NCI-H82 treated with DMSO at 0.1 percent for 48 hours (cell line): ENCODE measurements around the gene CPA1.
"Not testable (repeated sequence)": the region's sequence is repeated elsewhere in the genome, so short reads cannot be mapped to it uniquely, and the experiment has no call there.

Source experiments
- DNase-seq: peaks from one replicate; lab custom pipeline; 2025; ENCODE audit not compliant: unreplicated experiment; lab: John Stamatoyannopoulos, UW

The CPA1 gene

DNA sequence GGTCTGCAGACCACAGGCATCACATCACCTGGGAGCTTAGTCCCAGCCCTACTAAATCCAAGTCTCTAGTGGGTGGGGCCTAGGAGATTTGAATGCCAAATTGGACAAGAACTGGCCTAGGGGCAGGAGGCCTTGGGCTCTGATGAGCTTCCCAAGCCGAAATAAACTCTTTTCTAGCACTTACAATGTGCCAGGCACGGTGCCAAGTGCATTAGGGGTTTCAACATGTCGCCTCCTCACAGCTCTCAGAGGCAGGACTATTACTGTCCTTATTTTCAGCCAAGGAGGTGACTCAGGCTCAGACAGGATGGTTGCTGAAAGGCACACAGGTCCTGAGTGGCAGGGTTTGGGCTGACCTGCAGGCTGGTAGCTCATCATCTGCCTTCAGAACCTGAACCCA lies 9.2 kb upstream of the CPA1 start:
- DNase-seq, result no peak

DNA sequence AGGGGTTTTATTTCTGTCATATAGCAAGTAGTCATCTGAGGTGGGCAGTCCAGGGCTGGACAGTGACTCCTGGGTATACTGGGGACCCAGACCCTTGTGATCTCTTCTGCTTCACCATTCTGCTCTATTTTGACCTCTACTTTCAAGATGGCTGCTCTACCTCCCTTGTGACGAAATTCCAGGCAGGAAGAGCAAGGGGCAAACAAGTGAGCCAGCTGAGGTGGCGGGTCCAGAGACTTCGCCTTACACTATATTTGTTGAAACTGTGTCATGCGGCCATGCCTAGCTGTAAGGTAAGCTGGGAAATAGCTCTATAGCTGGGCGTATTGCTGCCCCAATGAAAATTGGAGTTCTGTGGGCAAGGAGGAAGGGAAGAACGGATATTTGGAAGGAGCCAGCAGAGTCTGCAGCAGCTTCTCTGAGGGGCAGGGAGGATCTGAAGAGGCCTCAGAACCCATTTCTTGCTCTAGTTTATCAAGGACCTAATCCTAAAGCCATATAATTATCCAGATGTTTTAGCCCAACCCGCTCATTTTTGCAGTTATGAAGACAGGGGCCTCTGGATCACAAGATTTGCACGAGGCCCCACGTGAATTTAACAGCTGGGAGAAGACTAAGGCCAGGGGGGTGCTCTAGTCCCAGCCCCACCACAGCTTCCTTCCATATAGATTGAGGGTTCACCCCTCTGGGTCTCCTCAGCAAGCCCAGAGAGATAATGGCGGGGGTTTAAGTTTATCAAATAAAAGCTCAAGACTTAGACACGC lies 7.7 kb upstream of the CPA1 start:
- no peak for DNase-seq

DNA sequence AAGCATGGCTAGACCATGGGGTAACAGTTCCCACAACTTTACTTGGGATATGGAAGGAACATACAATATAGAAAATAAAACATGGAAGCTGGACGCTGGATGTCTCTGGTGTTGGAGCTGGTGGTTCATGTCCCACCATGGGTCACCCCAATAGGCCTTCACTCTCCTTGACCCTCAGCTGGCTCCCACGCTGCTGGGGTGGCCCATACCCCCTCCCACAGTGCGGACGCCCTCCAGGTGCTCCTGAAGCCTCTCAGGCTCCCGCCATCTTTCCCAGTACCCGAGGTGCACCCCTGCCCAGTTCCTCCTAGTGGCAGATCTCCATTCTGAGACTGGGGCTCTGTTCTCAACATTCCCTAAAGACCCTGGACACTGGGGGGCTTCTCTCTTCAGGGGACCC lies 5.8 kb upstream of the CPA1 start:
- no peak for DNase-seq

DNA sequence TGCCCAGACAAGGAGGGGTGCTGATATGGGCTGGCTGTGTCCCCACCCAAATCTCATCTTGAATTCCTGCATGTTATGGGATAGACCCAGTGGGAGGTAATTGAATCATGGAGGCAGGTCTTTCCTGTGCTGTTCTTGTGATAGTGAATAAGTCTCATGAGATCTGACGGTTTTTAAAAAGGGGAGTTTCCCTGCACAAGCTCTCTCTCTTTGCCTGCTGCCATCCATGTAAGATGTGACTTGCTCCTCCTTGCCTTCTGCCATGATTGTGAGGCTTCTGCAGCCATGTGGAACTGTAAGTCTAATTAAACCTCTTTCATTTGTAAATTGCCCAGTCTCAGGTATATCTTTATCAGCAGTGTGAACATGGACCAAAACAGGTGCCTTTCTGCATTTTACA lies 3.8 kb upstream of the CPA1 start:
- DNase-seq, result not testable (repeated sequence)

DNA sequence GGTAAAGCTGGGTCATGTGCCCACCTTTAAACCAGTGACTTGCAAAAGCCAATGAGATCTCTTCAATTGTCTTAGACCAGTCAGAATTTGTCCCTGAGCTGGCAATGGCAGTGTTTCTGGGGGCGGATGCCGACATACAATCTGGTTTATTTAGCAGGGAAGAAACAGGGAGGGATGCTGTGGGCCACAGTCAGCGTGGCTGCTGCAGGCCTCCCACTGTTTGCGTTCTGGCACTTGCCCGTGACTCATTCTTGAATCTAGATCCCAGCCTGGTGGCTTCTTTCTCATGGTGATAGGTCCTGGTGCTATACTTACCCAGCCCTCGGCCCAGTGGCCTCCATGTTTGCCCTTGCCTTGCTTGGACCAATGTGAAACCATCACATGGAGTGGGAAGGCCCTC lies 3.1 kb upstream of the CPA1 start:
- DNase-seq, result no peak

DNA sequence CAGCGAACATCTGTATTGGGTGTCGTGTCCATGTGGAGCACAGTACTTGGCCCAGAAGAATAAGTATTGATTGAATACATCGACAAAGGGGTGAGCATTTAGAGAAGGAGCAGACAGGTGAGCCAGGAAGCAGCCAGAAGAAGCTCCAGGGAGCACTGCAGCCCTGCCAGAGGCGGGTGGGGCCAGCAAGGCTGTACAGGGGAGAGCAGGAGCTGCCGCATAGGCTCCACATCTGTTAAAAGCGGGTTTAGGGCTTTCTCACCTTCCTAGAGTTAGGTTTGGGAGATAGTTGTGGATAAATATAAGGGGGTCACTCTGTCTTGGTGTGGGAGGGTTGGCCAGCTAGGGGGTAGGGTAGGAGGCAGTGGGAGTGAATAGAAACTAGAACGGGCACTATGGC lies 1.3 kb upstream of the CPA1 start:
- DNase-seq, result no peak

DNA sequence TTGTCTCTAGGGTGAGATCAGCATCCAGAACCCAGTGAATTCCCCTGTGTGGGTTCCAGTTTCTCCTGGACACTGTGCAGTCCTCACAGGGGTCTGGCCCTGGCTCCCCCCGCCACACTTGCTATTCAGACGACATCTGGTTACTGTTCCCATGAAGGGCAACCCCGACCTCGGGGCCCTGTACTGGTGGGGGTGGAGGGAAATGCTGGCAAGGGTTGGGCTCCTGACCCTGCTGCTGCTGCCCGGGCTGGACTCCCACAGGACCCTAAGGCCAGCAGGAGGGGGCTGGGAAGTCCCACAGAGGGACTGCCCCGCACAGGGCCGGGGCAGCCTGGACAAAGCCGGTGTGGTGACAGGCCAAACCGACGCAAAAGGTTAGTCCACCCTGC lies 768 bp upstream of the CPA1 start:
- DNase-seq, result no peak

DNA sequence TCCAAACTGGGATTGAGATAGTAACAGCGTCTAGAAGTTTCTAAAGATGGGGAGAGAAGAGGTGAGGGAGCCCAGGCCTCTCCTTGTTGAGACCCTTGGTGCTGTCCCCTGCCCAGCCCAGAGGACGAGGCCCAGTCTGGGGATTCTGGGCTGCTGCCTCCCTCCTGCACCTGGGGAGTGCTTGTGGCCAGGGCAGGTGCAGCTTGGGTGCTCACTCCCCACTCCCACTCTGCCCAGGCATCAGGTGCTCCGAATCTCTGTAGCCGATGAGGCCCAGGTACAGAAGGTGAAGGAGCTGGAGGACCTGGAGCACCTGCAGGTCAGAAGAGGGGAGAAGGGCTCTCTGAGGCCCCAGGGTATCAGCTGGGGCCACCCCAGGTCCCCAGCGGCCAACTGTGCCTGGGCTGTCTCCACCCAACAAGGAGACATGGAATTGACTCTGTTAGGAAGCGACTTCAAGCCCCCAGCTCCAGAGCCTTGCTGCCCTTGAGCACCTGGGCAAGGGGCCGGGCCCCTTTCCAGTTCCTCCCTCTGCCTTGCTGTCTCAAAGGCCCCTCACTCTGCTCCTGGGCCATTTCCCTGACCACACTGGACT lies 664 bp downstream of the CPA1 start:
- DNase-seq, result no peak

DNA sequence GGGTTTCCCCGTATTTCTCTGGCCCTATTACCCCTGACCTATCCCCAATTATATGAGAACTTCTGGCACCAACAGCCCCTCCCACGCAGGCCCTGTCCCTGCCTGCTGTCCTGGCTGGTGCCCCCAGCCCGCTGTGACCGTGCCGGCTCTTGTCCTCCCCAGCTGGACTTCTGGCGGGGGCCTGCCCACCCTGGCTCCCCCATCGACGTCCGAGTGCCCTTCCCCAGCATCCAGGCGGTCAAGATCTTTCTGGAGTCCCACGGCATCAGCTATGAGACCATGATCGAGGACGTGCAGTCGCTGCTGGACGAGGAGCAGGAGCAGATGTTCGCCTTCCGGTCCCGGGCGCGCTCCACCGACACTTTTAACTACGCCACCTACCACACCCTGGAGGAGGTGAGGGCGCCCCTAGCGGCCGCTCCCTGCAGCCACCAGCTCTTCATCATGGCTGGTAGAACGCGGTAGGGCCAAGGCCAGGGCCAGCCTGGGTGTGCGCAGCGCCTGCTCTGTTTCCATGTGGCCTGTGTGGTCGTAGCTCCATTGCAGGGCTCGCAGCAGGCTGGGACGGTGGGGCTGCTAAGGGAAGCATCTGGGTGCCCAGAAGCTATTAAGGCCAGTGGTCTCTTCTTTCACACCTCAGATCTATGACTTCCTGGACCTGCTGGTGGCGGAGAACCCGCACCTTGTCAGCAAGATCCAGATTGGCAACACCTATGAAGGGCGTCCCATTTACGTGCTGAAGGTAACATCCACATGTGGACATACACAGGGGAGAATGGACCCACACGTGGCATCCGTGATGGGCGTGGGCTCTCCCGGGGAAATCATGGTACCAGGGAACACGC lies 1.4 kb downstream of the CPA1 start:
- no peak for DNase-seq

DNA sequence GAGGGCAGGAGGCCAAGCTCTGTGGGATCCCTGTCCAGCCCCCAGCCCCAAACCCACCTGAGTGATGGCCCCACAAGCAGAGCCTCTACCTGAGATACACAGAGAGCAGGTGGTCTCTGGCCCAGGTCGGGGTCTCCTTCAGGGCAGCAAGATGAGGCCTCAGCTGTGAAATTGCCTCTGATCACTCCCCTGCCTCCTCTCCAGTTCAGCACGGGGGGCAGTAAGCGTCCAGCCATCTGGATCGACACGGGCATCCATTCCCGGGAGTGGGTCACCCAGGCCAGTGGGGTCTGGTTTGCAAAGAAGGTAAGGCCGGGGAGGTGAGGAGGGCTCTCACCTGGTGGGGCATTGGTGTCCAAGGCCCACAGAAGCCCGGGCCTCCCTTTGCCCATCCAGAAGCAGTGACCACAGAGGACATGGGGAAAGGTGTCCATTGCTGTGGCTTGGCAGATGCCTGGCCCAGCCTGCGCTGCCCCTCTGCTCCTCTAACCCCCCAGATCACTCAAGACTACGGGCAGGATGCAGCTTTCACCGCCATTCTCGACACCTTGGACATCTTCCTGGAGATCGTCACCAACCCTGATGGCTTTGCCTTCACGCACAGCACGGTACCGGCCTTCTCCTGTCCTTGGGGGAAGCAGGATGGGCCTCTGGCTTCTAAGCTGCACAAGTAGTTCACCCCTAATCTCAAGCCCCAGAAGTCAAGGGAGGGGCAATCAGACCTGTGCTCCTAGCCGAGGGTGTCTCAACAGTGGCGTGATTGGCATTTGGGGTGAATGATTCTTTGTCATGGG lies 3.1 kb downstream of the CPA1 start:
- DNase-seq, result no peak

DNA sequence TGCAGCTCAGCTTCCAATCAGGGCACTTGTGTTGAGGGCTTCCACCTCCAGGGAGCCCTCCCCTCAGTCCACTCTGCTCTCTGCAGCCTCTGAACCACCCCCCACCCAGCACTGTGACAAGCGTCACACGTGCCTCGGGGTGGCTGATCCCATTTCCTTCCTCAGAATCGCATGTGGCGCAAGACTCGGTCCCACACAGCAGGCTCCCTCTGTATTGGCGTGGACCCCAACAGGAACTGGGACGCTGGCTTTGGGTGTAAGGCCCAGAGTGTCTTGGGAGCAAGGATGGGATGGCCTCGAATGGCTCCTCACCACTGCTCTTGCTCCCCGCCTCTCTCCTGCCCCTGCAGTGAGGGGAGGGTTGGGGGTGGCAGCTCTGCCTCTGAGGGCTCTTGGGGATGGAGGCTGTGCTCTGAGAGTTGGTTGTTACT lies 4.1 kb downstream of the CPA1 start:
- DNase-seq, result no peak

DNA sequence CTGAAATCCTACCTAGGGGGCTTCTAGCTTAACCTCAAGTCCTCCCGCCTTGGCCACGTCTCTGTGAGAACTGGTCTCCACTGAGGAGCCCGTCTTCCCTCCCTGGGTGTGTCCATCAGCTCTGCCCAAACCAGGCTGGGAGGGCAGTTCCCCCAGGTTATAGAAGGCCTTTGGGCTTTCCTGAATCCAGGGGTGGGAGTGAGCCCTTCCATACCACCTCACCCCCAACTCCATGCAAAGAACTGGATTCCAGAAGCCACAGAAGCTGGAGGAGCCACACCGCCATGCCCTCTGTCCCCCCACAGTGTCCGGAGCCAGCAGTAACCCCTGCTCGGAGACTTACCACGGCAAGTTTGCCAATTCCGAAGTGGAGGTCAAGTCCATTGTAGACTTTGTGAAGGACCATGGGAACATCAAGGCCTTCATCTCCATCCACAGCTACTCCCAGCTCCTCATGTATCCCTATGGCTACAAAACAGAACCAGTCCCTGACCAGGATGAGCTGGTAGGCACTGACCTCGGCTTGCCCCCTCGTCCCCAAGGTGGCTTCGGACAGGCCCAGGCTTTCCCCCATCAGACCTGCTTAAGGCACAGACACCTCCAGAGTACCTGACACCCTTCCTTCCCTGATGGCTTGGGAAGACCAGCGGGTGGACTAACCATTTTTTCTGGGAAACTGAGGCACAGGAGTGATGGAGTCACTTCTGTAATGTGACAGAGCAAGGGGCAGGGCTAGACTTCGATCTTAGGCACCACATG lies 4.7 kb downstream of the CPA1 start:
- no peak for DNase-seq

DNA sequence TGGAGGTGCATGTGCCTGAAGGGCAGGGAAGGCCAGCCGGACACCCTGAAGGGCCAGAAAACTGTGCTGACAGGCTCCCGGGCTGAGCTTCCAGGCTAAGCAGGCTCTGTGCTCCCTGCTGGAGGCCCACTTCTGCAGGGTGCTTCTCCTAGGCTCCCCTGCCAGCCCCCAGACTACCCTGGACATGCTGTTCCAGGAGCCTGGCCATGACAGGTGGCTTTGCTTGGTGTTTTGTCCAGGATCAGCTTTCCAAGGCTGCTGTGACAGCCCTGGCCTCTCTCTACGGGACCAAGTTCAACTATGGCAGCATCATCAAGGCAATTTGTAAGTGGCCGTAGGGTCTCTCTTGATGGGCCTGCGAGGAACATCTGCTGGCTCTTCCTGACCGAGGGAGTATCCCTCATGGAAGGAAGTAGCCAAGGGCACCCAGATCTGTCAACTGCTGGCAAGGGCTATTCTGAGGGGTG lies 5.3 kb downstream of the CPA1 start:
- DNase-seq, result no peak

DNA sequence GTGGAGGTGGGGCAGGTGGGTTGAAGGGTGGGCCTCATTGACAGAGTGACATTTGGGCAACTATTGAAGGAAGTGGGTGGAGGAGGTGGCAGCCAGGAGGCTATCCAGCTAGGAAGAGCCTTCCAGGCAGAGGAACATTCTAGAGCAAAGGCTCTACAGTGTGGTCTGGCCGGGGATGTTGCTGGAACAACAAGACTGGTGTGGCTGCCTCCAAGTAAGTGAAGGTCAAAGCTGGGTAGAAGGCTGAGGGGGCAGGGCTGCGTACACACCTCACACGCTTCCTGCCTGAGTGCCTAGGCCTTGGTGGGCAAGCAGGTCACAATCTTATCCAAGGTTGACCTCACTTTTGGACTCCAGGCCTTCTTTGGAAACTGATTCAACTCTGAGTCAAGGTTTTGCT lies 6.6 kb downstream of the CPA1 start:
- no peak for DNase-seq

DNA sequence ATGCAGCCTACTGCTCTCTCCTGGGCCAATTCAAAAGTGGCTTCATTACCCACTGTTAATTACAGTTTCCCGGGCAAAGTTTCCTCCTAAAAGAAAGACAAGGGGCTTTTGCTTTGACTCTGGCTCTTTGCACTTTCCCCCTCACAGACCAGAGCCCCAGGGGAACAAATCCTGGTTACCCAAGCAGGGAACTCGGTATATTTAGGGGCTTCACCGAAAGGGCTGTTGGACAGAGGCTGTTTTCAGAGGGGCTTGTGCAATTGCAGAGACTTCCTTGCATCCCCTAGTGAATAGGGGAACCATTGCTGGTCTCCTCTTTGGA lies 7.0 kb downstream of the CPA1 start:
- no peak for DNase-seq

DNA sequence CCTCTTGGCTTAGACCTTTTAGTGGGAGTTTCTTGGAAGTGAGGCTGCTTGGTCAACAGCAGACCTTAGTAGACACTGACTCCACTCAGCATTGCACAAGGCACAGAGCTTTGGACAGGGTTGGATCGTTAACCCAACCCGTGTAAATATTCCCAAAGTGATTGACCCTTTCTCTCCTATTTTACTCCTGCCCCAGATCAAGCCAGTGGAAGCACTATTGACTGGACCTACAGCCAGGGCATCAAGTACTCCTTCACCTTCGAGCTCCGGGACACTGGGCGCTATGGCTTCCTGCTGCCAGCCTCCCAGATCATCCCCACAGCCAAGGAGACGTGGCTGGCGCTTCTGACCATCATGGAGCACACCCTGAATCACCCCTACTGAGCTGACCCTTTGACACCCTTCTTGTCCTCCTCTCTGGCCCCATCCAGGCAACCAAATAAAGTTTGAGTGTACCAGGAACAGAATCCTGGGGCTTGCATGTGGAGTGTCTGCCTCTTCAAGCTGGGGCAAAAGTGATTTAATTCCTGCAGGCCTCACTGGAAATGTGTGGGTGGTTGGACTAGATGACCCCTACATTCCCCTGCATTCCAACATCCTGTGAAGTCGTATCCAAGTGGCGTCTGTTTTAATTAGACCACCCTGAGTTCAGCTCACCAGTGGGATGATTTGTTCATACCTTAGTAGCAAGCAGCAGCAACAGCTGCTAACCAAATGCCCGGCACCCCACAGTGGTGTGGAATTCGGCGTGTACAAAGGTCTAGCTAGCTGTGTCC lies 7.5 kb downstream of the CPA1 start:
- no peak for DNase-seq

DNA sequence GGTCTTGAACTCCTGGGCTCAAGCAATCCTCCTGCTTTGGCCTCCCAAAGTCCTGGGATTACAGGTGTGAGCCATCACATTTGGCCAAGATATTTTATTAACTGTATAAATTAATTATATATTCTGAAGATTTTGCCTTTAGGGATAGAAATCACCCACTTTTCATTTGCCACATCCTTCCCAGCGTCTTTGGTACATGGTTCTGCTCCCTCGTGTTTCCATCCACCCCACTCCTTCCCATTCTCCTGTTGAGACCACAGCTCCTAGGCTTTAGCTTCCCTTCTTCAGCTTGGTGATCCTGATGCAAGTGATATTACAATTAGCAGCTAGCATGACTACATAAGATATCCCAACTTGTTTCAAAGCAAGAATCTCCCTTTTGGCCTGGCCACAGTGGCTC lies 8.4 kb downstream of the CPA1 start:
- DNase-seq, result no peak

DNA sequence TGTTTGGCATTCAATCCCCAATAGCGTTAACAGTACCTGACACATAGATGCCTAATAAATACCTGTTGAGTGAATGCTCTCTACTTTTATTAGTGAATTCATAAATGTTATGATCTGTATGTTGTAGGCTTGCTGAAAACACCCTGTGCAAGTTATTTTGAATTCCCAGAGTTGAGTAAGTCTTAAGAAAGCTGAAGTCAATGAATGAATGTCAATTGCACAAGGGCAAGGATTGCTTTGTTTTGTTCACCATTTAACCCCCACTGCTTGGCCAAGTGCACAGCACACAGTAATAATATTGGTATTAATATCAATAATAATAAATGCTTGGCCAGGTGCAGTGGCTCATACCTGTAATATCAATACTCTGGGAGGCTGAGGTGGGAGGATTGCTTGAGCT lies 10.2 kb downstream of the CPA1 start:
- no peak for DNase-seq

DNA sequence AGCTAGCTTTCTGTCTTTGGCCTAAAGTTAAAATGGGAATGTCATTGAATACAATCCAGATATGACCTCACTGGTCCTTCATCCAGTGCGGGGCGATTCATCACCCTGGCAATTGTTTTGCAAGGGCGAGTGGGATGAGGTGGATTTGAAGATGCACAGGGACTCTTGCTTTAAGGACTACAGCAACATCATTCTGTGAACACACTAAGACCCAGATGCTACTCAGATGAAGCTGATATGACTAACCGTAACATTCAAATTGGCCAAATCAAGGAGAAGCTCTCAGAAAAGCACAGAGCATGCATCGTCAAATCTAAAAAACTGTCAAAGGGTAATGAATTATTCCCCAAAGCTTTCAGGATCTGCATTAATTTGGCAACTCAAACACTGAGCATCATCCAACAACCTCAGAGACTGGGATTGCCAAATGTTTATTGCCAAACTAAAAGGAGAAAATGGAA lies 12.8 kb downstream of the CPA1 start:
- DNase-seq, result no peak
